SU-DHL-6 (cell line): ENCODE measurements around the gene EXOC6B.

Source experiments
- CTCF ChIP-seq: fragments of 200-600 bp; sonication (generic); IDR thresholded peaks from one replicate; pipeline ENCODE4 v1.5.1; 2017; ENCODE audit warnings: antibody characterized with exemption, mild to moderate bottlenecking, low read length, moderate library complexity; ENCODE audit not compliant: insufficient read depth, poor library complexity, severe bottlenecking
- EZH2phosphoT487 ChIP-seq: fragments of 200-600 bp; sonication (generic), shearing (Covaris generic); conservative IDR thresholded peaks from 2 replicates; pipeline ENCODE4 v1.6.1; 2018; ENCODE audit warnings: mild to moderate bottlenecking, antibody characterized with exemption, low read length, moderate library complexity, mixed read lengths

GRCh38 chr2:72292433-72292832 is 533.4 kb downstream of the EXOC6B start:
- no peak for TF ChIP-seq EZH2phosphoT487
- TF ChIP-seq CTCF, result no peak
